CD4-positive, alpha-beta T cell treated with Interleukin-15 for 1 hour (primary cell): ENCODE data around the gene RAI1.
"Not testable (repeated sequence)": the region's sequence is repeated elsewhere in the genome, so short reads cannot be mapped to it uniquely, and the experiment has no call there.

Source experiments
- DNase-seq: peaks from one replicate; pipeline ENCODE4 v3.0.0-alpha.2; 2020

The RAI1 gene

DNA sequence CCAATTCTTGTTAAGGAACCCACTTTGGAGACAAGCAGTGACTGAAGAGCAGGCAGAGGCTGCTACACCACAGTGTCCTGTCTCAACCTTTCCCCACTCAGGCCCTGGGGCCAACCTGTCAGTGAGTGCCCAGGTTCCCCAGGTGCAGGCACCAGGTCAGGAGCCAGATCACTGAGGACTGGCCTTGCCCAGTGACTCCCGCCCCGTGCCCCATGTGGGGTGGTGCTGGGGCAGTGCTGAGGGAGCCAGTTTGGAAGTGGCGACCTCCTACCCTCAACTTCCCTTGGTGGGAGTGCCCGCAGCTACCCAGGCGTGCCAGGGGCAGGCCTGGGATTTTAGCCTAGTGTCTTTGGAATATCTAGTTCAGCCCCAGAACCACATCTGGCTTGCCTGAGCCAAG is 126.2 kb downstream of the RAI1 start:
- DNase-seq, result no peak

DNA sequence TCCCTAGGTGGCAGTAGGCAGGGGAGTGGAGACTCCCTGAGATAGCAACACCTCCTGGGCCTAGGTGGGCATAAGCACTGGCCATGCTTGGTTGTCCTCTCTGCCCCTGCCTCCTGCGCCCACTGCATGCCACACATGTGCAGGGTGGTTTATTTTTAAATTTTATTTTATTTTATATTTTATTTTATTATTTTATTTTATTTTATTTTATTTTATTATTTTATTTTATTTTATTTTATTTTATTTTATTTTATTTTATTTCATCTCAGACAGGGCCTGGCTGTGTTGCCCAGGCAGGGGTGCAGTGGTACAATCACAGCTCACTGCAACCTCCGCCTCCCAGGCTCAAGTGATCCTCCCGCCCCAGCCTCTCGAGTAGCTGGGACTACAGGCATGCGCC is 126.9 kb downstream of the RAI1 start:
- not testable (repeated sequence) for DNase-seq

DNA sequence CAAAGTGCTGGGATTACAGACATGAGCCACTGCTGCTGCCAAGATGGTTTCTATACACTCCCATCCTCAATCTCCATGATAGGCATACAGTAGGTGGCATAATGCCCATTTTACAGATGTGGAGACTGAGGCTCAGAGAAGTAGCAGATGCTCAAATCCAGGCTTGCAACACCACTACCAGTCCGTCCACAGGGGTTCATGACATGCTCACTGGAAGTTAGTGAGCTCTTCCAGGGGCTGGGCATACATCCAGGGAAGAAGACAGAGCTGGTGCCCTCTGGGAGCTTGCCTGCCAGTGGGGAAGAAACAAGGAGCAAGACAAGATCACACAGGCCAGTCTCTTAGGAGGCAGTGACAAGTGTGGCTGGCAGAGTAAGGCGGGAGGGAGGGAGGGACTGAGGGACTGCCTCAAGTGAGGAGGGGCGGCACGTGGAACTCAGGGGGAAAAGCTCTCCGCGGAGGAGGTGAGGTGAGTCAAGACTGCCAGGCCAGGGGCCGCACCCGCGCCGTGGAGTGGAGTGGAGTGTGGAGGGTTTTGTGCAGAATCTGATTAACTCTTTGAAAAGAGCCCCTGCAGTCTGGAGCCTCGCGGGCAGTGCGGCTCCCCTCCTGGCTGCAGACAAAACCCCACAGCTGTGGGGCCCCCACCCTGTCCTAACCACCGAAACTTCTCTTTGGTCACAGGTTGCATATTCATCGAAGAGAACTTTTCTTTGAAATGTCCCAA is 127.6 kb downstream of the RAI1 start:
- DNase-seq, result no peak

DNA sequence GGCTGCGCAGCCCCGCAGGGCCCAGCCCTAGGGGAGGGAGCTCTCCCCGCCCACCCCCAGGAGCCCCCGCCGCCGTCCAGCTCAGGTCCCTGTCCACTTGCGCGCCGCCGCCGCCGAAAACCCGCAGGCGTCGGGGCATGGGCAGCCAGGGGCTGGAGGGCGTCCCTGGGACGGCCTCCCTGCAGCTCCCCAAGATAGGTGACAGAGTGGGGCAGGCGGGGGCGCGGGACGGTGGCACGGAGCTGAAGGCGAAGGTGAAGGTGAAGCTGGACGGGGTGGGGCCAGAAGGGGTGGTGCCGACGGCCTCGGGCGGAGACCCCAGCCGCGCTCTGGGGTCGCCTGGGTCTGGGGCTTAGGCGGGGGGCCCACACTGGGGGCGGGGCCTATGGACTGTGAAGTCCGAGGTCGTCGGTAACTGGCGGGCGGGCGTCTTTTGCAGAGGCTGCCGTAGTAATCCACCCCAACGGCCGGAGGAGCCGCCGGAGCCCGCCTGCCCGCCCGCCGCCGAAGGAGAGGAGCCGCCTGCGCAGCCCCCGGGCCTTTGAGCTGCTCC is 128.3 kb downstream of the RAI1 start:
- DNase-seq, result no peak

DNA sequence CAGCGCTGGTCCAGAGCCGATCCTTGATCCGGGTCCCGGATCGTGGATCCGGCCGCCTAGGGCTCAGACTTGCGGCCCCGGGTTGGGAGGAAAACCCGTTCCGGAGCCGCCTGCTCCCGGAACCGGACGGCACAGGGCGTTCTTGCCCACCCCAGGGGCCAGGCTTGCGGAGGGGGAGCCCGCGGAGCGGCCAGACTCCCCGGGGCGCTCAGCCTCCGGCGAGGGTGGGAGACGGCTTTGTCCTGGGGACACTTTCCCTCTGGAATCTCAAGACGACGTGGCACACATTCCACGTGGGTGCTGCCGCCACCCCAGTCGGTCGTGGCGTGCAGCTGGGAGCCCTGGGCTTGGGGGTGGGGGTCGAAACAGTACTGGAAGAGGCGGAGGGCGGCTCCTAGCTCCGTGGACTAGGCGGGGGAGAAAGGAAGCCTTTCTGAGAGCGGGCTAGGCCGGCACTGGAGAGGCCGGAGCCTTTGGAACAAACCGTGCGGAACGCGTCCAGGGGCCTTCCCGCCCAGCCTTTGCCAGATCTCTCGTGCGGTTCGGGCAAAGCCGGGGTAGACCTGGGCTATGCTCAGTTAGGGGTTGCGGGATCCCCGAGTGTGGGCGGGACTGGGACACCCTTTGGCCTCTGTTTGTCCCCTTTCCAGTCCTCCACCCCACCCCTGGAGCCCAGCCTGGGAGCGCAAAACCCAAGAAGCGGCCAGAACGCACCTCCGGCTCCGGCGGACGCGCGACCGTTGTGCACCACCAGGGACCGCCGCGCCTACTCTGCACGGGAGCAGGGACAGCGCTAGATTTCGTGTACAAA is 129.0 kb downstream of the RAI1 start:
- DNase-seq, result no peak

DNA sequence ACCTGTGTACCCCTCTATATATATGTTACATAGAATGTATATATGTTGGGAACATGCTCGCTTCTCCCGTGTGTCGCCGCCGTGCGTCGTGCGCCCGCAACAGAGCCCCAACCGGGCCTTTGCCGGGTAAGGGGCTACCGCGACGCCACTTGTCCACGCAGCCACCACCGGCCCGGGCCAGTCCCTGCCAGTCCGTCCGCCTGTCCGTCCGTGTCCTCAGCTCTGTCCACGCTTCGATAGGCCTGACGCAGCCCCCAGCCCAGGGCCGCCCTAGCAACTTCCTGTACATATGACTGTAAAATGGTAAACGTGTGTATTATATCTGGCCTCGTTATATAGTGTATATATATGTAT is 129.6 kb downstream of the RAI1 start:
- no peak for DNase-seq

DNA sequence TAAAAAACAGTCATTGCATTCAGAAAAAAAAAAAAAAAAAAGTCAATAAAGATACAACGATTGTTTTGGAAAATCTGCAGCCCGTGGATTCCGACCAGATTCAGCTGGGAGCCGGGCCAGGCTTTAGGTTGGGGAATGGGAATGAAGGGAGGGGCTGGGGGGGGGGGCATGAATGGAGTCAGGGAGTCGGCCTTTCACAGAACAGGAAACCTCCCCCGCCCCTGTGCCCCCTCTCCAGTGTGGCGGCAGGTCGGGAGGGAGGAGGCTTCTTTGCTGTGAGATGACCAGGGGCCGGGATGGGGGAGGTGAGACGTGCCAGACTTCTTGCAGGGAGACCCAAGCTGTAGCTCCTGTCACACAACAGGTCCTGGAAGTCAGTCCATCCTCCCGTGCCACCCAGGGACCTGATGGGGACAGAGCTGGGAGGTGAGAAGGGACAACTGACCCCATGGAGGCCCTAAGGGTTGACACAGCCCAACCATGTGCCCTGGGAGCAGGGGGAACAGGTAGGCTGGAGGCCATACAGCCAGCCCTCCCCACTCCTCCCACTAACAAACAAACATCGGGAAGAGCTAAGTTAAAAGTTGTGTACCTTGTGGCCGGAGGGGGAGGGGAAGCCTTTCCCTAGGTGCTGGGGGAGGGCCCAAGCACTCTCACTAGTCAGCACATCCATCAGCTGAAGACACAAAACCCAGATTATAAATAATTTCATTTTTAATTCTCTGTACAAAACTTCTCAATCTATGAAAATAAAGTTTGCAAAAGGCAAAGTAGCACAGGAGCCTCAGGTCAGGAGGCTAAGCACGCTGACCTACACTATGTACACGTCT is 130.3 kb downstream of the RAI1 start:
- DNase-seq, result no peak

DNA sequence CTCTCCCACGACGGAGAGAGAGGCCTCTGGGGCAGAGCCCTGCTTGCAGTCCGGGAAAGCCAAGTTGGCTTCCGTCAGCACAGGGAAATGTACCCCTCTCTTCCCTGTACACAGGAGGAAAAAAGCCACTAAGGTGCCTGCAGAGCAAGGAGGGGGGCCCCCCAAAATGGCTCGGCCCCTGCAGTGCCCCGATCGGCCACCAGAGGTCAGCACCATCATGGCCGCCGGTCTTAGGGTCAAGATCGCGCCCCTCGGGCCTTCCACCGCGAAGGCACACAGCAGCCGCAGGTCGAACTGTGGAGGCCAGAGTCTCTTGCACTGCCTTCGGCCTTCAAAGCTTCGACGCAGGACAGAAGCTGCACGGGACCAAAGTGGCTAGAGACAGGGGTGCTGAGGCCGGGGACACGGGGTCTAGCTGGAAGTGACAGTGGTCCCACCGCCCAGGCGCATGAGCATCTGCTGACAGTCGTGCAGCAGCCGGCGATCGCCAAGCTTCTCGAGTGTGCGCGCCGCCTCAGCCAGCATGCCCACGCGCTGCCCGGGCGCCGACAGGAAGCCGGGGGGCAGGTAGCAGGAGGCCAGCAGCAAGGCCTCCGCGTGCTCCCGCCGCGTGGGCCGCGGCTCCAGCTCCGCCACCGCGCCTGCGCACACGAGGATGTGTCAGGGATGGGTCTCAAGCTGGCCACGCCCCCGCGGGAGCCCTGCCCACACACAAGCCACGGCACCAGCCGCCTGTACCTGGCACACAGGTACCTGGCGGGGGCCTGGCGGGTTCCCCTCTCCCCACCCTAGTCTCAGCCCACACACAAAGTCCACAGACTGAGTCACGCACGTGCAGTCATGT is 131.2 kb downstream of the RAI1 start:
- DNase-seq, result peak; percentile 61

DNA sequence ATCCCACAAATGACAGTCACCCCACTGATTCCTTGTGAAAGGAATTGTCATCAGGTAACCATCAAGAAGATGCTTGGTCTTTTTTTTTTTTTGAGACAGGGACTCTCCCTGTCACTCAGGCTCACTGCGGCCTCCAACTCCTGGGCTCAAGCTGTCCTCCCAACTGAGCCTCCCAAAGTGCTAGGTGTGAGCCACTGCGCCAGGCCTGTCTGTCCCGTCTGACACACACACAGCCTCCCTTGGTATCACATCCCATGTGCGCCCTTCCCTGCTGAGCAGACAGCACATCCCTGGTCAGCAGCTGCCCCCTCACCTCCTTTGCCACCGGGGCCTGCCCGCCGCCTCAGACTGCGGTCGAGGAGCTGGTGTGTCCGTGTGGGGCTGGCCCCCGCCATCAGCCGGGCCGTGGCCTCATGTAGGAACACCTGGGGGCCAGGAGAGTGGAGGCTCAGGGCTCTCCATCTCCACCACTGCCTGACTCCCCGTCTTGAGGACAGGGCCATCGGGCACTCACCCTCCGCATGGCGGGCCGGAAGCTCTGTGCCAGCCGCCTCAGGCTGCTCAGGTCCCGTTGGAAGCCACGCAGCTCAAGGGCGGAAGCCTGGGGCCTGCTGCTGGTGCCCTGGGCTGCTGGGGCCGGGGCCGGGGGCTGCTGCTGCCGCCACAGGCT is 131.9 kb downstream of the RAI1 start:
- no peak for DNase-seq

DNA sequence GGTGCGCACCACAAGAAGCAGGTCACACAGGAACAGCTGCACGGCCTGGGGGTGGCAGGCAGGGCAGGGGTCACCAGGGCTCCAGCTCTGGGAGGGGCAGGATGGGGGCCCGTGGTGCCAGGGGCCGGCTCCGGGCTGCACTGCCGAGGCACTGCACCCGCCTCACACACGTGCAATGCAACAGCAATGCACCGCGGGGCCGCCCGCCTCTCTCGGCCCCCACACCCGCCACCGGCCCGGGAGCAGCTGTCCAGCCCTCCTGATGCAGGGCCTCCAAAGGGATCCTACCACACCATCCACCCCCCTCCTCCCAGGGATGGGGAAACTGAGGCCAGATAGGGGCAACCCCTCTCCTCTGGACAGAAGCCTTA is 132.5 kb downstream of the RAI1 start:
- no peak for DNase-seq

DNA sequence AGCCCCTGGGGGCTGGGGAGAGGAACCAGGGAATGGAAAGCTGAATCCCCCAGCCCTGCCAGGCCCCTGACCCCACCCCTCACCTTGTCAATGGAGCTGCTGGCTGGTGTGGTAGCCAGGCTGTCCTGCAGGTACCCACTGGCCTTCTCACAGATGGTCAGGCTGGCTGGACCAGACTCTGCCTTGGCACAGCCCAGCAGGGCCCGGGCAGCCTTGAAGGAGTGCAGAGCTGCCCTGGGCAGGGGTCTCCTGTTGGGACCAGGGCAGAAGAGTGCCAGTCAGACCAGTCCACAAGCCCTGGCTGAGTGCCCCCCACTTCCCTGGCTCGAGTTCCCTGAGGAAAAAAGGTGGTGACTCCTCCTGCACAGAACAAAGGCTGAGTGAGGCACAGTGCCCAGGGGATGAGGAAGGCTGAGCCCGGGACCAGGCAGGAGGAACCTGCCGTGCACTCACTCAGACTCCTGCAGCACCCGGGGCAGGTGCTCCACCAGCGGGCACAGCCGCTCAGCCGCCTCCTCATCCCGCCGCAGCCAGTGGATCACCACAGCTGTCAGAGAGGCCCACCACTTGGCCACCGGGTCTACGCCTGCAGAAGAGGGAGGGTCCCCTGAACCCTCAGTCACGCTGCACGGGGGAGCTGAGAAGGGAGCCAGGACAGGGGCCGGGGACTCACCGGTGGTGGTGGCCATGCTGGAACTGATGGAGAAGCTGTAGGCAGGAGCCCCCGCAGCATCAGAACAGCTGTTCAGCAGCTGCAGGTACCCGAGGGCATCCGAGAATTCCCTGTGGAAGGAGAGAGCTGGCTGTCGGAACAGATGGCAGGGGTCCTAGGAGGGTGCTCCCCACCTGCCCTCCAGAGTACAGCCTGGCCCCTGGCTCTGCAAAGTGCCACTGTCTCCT is 133.2 kb downstream of the RAI1 start:
- no peak for DNase-seq

DNA sequence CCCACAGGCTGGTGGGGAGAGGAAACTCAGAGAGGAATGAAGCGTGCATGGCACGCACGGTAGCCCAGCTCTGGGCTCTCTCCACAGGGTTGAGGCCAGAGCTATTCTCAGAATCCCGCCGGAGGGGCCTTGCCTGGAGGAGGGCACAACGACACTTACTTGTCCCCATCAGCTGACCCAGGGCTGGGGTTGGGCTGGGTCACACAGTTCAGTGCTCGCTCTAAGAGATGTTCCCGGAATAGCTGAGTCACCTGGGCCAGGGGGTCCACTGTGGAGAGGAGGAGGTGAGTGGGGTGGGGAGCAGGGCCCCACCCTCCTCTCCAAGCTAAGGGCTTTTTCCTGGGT is 133.8 kb downstream of the RAI1 start:
- no peak for DNase-seq

DNA sequence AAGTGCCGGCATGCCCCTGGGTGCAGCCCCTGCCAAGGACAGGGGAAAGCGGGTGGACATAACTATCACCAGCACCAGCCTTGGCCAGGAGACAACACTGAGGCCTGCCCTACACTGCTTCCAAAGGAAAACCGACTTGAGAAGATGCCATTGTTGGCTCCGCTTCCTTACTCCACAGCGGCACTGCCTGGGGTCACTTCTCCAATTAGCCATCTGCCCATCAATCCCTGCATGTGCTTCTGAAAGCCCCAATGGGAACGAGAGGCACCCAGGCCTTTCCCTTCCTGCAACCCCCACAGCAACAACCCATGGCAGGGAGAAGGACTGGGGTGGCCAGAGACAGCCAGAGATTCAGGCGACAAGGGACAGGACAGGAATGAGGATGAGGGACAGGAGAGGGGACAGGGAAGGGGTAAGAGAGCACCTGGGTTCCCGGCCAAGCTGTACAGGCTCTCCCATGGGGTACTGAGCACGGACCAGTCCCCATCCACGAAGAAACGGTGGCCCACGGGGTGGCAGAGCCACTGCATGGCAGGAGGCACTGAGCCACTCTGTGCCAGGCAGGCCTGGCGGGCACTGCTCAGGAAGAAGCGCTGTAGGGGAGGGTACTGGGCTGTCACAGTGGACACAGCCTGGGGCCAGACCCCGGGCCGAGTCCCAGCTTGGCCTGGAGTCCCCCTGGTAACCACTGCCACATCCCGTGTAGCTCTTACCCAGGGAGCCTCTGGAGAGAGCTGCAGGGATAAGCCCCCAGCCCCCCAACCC is 134.4 kb downstream of the RAI1 start:
- no peak for DNase-seq

DNA sequence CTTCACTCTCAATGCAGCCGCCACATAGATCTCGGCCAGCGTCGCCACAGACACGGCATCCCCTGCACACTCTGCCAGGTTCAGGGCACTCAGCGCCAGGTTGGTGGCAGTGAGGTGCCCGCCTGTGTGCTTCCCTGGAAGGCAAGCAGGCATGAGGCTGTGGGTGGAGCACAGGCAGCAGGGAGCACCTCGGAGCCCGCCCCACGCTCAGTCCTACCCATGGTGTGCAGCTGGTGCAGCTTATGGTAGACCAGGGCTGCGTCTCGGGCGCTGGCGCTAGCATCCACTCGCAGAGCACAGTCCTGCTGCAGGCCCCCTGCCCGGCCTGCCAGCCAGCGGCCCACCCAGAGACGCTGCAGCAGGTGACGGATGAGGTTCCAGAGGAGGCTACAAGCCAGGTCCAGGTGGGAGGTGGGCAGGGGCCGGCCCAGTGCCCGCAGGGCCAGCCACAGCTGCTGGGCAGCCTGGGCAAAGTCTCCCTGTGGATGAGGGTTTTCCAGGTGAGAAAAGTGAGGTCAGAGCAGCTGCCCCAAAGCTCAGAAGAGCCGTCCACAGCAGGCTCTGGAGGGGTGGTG is 135.1 kb downstream of the RAI1 start:
- no peak for DNase-seq

DNA sequence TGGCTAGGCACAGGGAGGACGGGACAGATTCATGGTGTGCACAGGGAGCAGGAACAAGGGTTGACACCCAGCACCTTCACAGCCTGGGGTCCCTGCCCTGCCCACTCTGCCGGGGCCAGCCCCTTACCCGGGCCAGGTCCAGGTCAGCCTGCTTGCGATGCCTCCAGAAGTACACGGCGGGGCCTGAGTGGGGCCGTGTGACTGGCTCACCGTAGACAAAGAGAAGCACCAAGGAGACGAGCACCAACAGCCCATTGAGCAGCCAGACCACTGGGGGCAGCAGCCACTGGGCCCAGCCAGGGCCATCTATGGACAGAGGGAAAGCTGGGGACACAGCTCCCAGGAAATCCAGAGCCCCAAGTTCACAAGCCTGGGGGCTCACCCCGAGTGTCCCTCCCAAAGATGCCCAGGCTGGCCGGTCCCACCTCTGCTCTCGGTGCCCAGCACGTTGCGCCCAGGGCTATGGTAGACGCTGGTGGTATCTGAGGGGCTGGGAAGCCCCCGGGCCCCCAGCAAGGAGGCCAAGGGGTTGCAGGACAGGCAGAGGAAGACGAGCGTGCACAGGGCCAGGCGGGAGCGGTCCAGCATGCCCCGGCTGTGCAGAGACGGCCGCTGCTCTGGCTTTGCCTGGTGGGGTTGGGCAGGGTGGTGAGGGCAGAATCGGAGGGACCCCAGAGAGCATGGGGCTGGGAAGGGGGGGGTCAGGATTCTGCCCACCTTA is 135.7 kb downstream of the RAI1 start:
- DNase-seq, result no peak

DNA sequence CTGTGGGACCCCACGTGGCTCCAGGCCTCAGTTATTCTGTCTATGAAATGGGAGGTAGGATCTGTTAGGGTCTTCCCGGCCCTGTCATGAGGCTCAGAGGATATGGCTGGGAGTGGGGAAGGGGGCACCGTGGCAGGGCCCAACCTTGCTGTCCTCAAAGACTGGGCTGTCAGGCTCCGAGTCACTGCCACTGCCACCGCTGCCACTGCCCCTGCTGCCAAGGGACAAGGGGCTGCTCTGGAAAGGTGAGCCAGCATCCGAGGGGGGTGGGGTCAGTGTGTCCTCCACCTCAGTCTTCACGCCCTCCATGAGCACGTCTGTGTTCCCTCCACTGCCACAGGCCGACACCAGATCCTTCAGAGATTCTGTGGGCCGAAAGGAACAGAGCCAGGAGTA is 136.3 kb downstream of the RAI1 start:
- no peak for DNase-seq

DNA sequence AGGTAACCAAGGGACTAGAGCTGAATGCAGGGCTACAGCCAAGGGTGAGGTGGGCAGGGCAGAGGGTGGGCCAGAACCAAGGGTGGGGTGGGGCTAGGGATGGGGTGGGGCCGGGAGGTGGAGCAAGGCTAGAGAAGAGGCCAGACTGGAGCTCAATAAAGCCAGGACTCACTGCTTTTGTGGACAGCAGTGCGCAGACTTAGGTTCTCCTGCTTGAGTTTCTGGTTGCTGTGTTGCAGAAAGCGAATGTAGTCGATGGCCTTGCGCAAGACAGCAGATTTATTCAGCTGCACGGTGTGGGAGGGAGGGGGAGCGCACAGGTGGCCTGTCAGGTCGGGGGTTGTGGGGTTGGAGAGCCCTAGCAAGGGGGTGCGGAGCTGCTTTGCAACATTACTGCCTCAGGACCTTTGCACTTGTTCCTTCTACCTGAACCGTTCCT is 136.8 kb downstream of the RAI1 start:
- no peak for DNase-seq

DNA sequence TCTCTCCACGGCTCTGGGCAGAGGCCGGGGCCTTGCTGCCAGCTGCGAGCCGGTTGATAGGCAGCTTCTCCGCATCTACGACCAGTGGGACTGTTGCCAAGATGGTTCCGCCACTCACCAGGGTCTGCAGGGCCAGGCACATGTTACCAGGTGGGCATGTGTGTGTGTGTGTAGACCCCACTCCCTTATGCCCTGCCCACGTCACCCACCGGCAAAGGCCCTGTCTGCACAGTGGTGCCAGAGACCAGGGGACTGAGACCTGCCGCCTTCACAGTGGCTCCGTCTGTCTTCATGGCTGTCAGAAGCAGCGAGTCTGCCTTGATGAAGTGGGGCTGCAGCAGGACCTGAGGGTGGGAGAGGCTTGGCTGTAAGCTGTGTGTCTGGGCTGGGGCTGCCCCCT is 137.9 kb downstream of the RAI1 start:
- no peak for DNase-seq

DNA sequence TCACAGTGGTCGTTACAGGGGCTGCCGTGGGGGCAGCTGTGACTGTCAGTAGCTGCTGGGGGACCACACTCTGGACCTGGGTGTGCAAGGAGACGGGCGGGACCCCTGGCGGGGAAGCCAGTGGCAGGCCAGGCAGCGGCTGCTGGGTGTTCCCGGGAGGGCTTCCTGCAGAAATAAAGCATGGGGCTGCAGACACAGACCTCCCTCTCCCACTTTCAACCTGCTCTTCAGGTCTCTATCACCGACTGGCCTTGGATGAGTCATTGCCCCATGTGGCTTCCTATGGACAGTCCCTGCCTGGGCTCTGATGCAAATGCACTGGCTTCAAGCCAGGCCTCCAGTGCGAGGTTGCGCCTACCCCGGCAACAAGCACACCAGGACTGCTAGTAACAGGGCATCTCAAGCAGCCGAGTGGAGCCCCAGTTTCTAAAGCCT is 138.3 kb downstream of the RAI1 start:
- DNase-seq, result peak; percentile 79
